Fibroblast of gingiva (primary cell): ENCODE results near the gene SLC26A6.

ENCODE experiments used
- DNase-seq: peaks from one replicate; pipeline ENCODE4 v3.0.0-alpha.2; 2011; ENCODE audit warnings: low read depth

SLC26A6 gene

GRCh38 chr3:48631516-48632448, 3.5 kb downstream of the SLC26A6 start:
- DNase-seq: no peak

- no peak for DNase-seq
These were observed 4.4 kb downstream of the SLC26A6 start for GRCh38 chr3:48630833-48631232.

- no peak for DNase-seq
These were observed 4.9 kb downstream of the SLC26A6 start for GRCh38 chr3:48630407-48630806.

- no peak for DNase-seq
These were observed 5.4 kb downstream of the SLC26A6 start for GRCh38 chr3:48629894-48630293.

- DNase-seq: no peak
These were observed 6.8 kb downstream of the SLC26A6 start for GRCh38 chr3:48628277-48629017.

- DNase-seq: no peak
These were observed 9.7 kb downstream of the SLC26A6 start for GRCh38 chr3:48625600-48625999.

- no peak for DNase-seq
These were observed 10.5 kb downstream of the SLC26A6 start for GRCh38 chr3:48624767-48625166.

- no peak for DNase-seq
These were observed 11.3 kb downstream of the SLC26A6 start for GRCh38 chr3:48623851-48624547.

- DNase-seq: no peak
These were observed 13.8 kb downstream of the SLC26A6 start, which contains the start of gene TMEM89 for GRCh38 chr3:48621461-48621869. TMEM89 (minus strand) TSS chr3:48621769; CDS start chr3:48621756, 13 bp downstream.

GRCh38 chr3:48619541-48620524, 15.4 kb downstream of the SLC26A6 start:
- DNase-seq: no peak

- no peak for DNase-seq
These were observed 17.7 kb downstream of the SLC26A6 start for GRCh38 chr3:48617559-48617958.

- DNase-seq: peak; percentile 85
These were observed 21.2 kb downstream of the SLC26A6 start for GRCh38 chr3:48614044-48614443.

- no peak for DNase-seq
These were observed 23.0 kb downstream of the SLC26A6 start for GRCh38 chr3:48612309-48612708.

- peak; percentile 89 for DNase-seq
These were observed 25.9 kb downstream of the SLC26A6 start, which contains the start of gene UQCRC1 for GRCh38 chr3:48609088-48610005. UQCRC1 (minus strand) TSS chr3:48609646; CDS start chr3:48609620, 26 bp downstream.

GRCh38 chr3:48607519-48607918, 27.7 kb downstream of the SLC26A6 start:
- DNase-seq: no peak

- DNase-seq: peak; percentile 62
These were observed 33.7 kb downstream of the SLC26A6 start for GRCh38 chr3:48601622-48601994.

GRCh38 chr3:48600711-48601621, 34.3 kb downstream of the SLC26A6 start:
- no peak for DNase-seq

- no peak for DNase-seq
These were observed 35.6 kb downstream of the SLC26A6 start for GRCh38 chr3:48599509-48600285.
